Astrocyte (in vitro differentiated cells and primary cell): Measurements from ENCODE around the gene ATF7. TPM values are rescaled to one million over a fixed set of nuclear protein-coding genes. Genes with fewer than 3 reads are reported as not detected.

ENCODE experiments used
- DNase-seq: peaks from one replicate; pipeline ENCODE4 v3.0.0-alpha.2; 2010; ENCODE audit warnings: low read depth
- FAIRE-seq: peaks from 2 replicates; lab custom pipeline; 2011; peaks lifted over from hg19 to GRCh38; lab: Jason Lieb, UNC
- H2AFZ ChIP-seq: 2 replicates; pipeline ENCODE4 v1.6.0; 2012; ENCODE audit warnings: low read depth, low read length, inconsistent platforms
- H3K27ac ChIP-seq: 2 replicates; pipeline ENCODE4 v1.5.1; 2011; ENCODE audit warnings: low read depth, low read length, inconsistent platforms
- H3K27me3 ChIP-seq: 2 replicates; pipeline ENCODE4 v1.6.0; 2011; ENCODE audit warnings: low read length, inconsistent platforms; ENCODE audit not compliant: insufficient read depth
- H3K36me3 ChIP-seq: 2 replicates; pipeline ENCODE4 v1.5.1; 2011; ENCODE audit warnings: low read length, inconsistent platforms; ENCODE audit not compliant: insufficient read depth
- H3K4me1 ChIP-seq: 2 replicates; pipeline ENCODE4 v1.5.1; 2011; ENCODE audit warnings: low read length, inconsistent platforms; ENCODE audit not compliant: insufficient read depth
- H3K4me2 ChIP-seq: 2 replicates; pipeline ENCODE4 v1.6.0; 2012; ENCODE audit warnings: low read length, inconsistent platforms
- H3K4me3 ChIP-seq: 2 replicates; pipeline ENCODE4 v1.5.1; 2011; ENCODE audit warnings: low read depth, mild to moderate bottlenecking, low read length, inconsistent platforms; ENCODE audit not compliant: insufficient read depth
- H3K79me2 ChIP-seq: 2 replicates; pipeline ENCODE4 v1.6.0; 2012; ENCODE audit warnings: mild to moderate bottlenecking, low read length, inconsistent platforms; ENCODE audit not compliant: insufficient read depth
- H3K9ac ChIP-seq: 2 replicates; pipeline ENCODE4 v1.6.0; 2012; ENCODE audit warnings: mild to moderate bottlenecking, low read length, inconsistent platforms
- H3K9me3 ChIP-seq: 2 replicates; pipeline ENCODE4 v1.5.1; 2012; ENCODE audit warnings: low read depth, mild to moderate bottlenecking, low read length, inconsistent platforms; ENCODE audit not compliant: insufficient read depth
- H4K20me1 ChIP-seq: 2 replicates; pipeline ENCODE4 v1.6.0; 2012; ENCODE audit warnings: low read length, inconsistent platforms; ENCODE audit not compliant: insufficient read depth
- H3K27ac Mint-ChIP-seq: one replicate; pipeline ENCODE4 v1.8.0; 2021; ENCODE audit warnings: mild to moderate bottlenecking, mixed read lengths; ENCODE audit not compliant: unreplicated experiment
- H3K27me3 Mint-ChIP-seq: one replicate; pipeline ENCODE4 v1.8.0; 2021; ENCODE audit warnings: low read depth, mixed read lengths; ENCODE audit not compliant: unreplicated experiment
- H3K36me3 Mint-ChIP-seq: one replicate; pipeline ENCODE4 v1.8.0; 2021; ENCODE audit warnings: low read depth, mixed read lengths; ENCODE audit not compliant: unreplicated experiment
- H3K4me1 Mint-ChIP-seq: one replicate; pipeline ENCODE4 v1.8.0; 2021; ENCODE audit warnings: low read depth, mixed read lengths; ENCODE audit not compliant: unreplicated experiment
- H3K4me3 Mint-ChIP-seq: one replicate; pipeline ENCODE4 v1.8.0; 2021; ENCODE audit warnings: mild to moderate bottlenecking, moderate library complexity, mixed read lengths; ENCODE audit not compliant: unreplicated experiment
- H3K9me3 Mint-ChIP-seq: one replicate; pipeline ENCODE4 v1.8.0; 2021; ENCODE audit warnings: mild to moderate bottlenecking, mixed read lengths; ENCODE audit not compliant: unreplicated experiment
- EZH2 ChIP-seq: IDR thresholded peaks from 2 replicates; pipeline ENCODE4 v1.6.1; 2012; ENCODE audit warnings: mild to moderate bottlenecking, low read length, inconsistent platforms; ENCODE audit not compliant: insufficient read depth
- total RNA-seq: library from RNA; stranded (reverse); gene quantifications from 2 replicates; pipeline ENCODE4 v1.2.1, GENCODE V29; 2021
- TF ChIP-seq, protein P1 (sequence below): IDR thresholded peaks from 2 replicates; pipeline ENCODE4 v1.5.1; 2011; ENCODE audit warnings: low read depth, mild to moderate bottlenecking, inconsistent platforms, low read length, moderate library complexity; ENCODE audit not compliant: insufficient read depth

ATF7 gene
- total RNA-seq, 1 donor from 2014 or later: 38.3 TPM

DNA sequence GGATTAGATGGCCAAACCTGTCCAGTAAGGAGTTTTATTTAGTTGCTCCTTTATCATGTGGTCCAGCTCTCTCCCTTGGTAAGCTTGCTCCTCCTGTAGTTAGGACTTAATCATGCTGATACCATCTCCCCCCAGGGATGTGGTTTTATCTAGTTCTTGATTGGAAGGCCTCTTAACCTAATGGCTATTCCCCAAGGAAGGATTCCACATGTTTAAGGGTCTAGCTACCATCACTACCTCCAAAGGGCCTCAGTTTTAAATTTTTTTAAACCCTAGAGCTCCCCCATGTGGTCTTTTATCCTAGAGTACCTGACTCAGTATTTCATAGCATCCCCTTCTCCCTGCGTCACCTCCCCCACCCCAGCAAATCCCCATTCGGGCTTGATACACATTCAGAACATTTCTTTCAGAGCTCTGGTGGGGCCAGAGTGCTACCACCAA lies 149.4 kb downstream of the ATF7 start:
- Histone ChIP-seq H3K4me3 (no peak overlapping the region), H3K27me3 (no peaks in the 10 kb centered on the region), H3K4me1 (peaks cover 19% of the 10 kb centered on the region), H3K9me3 (no peaks in the 10 kb centered on the region), H3K27ac (no peak overlapping the region), H3K79me2 (peaks cover 74% of the 10 kb centered on the region), H4K20me1 (peaks cover 98% of the 10 kb centered on the region), H3K4me2 (no peak overlapping the region), H3K9ac (no peak overlapping the region), H2AFZ (no peak overlapping the region), H3K36me3 (peaks cover 80% of the 10 kb centered on the region)
- Mint-ChIP-seq H3K4me3 (no peak overlapping the region), H3K27ac (peak overlapping the region; percentile 78), H3K9me3 (no peaks in the 10 kb centered on the region), H3K4me1 (peaks cover 53% of the 10 kb centered on the region), H3K36me3 (peaks cover 24% of the 10 kb centered on the region), H3K27me3 (no peaks in the 10 kb centered on the region)
- no peak for TF ChIP-seq EZH2
- TF ChIP-seq, protein P1, sequence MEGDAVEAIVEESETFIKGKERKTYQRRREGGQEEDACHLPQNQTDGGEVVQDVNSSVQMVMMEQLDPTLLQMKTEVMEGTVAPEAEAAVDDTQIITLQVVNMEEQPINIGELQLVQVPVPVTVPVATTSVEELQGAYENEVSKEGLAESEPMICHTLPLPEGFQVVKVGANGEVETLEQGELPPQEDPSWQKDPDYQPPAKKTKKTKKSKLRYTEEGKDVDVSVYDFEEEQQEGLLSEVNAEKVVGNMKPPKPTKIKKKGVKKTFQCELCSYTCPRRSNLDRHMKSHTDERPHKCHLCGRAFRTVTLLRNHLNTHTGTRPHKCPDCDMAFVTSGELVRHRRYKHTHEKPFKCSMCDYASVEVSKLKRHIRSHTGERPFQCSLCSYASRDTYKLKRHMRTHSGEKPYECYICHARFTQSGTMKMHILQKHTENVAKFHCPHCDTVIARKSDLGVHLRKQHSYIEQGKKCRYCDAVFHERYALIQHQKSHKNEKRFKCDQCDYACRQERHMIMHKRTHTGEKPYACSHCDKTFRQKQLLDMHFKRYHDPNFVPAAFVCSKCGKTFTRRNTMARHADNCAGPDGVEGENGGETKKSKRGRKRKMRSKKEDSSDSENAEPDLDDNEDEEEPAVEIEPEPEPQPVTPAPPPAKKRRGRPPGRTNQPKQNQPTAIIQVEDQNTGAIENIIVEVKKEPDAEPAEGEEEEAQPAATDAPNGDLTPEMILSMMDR: no peak
- FAIRE-seq (no peak), DNase-seq (no peak)

DNA sequence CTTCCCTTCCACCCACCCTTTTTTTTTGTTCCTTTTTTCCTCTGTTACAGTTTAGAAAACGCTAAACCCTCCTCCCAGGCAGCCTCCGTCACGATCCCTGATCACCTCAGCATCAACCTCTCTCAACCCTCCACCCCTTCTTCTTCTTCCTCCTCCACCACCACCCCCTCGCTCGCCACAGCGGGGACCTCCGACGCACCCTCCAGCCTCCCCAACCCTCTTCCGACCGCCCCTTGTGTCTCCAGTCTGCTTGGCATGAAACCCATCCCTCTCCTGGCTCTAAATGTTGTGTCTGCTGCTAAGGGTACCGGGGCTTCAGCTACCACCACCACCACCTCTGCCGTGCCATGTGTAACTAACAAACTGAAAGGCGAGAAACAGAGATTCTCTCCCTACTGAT lies 151.4 kb downstream of the ATF7 start:
- TF ChIP-seq EZH2: no peak
- TF ChIP-seq, protein P1: no peak
- no peaks in the 10 kb centered on the region for H3K9me3 Mint-ChIP-seq
- H3K4me1 Mint-ChIP-seq: peaks cover 43% of the 10 kb centered on the region
- H3K4me3 Mint-ChIP-seq: peak overlapping the region; percentile 70
- Histone ChIP-seq H3K4me3 (no peak overlapping the region), H3K36me3 (peaks cover 83% of the 10 kb centered on the region), H3K27ac (peak overlapping the region; percentile 4), H3K9me3 (no peaks in the 10 kb centered on the region), H4K20me1 (peaks cover 96% of the 10 kb centered on the region), H3K27me3 (no peaks in the 10 kb centered on the region), H3K4me1 (peaks cover 5% of the 10 kb centered on the region), H3K4me2 (no peak overlapping the region), H3K79me2 (peaks cover 86% of the 10 kb centered on the region), H3K9ac (peak overlapping the region; percentile 12), H2AFZ (no peak overlapping the region)
- peak overlapping the region; percentile 75 for H3K27ac Mint-ChIP-seq
- H3K27me3 Mint-ChIP-seq: no peaks in the 10 kb centered on the region
- peaks cover 30% of the 10 kb centered on the region for H3K36me3 Mint-ChIP-seq
- no peak for FAIRE-seq
- no peak for DNase-seq

DNA sequence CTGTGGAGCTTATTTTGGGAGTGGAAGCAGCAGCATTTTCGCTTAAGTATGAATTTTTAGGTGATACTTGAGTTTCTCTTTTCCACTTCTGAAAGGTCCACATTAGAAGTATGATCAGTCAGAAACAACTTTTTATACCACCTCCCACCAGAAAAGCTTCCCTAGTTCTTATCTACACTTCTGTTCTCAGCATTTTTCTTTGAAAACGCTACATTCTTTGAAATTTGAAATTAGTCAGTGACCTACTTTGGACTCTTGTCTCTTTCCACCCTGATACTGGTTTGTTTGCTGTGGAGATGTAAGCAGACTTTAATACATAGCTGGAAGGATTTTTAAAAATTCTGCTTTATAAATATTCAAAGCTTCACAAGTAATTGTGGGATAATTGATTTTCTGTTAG lies 152.1 kb downstream of the ATF7 start:
- TF ChIP-seq EZH2: no peak
- TF ChIP-seq, protein P1: no peak
- Histone ChIP-seq H3K9ac (peak overlapping the region; percentile 12), H3K27me3 (no peaks in the 10 kb centered on the region), H3K79me2 (peaks cover 91% of the 10 kb centered on the region), H3K4me1 (peaks cover 3% of the 10 kb centered on the region), H2AFZ (no peak overlapping the region), H4K20me1 (peaks cover 96% of the 10 kb centered on the region), H3K4me2 (peak overlapping the region; percentile 2), H3K36me3 (peaks cover 84% of the 10 kb centered on the region), H3K4me3 (no peak overlapping the region), H3K27ac (peak overlapping the region; percentile 4), H3K9me3 (no peaks in the 10 kb centered on the region)
- no peak for FAIRE-seq
- peaks cover 39% of the 10 kb centered on the region for H3K4me1 Mint-ChIP-seq
- H3K27me3 Mint-ChIP-seq: no peaks in the 10 kb centered on the region
- DNase-seq: no peak
- peaks cover 28% of the 10 kb centered on the region for H3K36me3 Mint-ChIP-seq
- H3K9me3 Mint-ChIP-seq: no peaks in the 10 kb centered on the region
- H3K27ac Mint-ChIP-seq: no peak overlapping the region
- no peak overlapping the region for H3K4me3 Mint-ChIP-seq
